GM18498 (cell line): ENCODE measurements around the gene GPSM1.
"Not testable (repeated sequence)": the region's sequence is repeated elsewhere in the genome, so short reads cannot be mapped to it uniquely, and the experiment has no call there.

Source experiments
- ATAC-seq: cut with Tn5 transposase; IDR thresholded peaks from one replicate; pipeline ENCODE4 v1.9.1; 2021; ENCODE audit warnings: mild to moderate bottlenecking, moderate library complexity; ENCODE audit not compliant: unreplicated experiment

GPSM1 gene

DNA sequence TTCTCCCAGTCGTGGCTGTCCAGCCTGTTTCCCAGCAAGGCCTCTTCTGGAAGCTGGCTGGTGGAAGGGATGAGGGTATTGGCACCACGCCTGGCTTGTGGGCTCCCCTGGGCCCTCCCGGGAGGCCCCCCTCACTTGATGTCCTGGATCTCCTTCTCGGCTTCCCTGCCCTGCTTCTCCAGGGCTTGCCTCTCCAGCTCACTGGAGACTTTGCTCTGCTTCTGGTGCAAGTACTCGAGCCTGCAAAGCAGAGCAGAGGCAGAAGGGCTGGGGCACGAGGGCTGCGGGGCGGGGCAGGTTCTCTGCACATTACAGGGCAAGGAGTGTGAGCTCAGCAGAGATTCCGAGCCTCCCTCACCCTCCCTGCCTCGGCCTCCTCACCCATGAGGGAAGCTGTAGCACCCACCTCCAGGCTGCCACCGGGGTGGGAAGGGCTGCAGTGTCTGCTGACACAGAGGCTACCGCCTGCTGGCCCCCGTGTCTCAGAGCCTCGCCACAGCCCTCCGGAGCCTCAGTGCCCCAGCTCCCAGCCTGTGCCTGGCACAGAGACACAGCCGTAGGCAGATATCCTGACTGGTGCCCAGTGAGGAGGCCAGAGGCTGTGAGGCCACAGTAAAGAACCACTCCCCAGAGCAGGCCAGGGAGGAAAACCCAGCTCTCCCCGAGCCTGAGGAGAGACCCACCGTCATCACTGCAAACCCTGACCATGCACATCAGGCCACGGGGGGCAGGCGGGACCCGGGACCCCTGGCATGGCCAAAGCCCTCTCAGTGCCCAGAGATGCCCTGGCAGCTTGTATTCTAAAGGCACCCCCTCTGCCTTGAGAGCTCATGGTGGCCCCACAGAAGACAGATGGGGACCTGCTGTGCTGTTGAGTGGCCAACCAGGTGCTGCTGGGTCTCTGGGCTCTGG lies 65.5 kb downstream of the GPSM1 start:
- ATAC-seq = no peak

DNA sequence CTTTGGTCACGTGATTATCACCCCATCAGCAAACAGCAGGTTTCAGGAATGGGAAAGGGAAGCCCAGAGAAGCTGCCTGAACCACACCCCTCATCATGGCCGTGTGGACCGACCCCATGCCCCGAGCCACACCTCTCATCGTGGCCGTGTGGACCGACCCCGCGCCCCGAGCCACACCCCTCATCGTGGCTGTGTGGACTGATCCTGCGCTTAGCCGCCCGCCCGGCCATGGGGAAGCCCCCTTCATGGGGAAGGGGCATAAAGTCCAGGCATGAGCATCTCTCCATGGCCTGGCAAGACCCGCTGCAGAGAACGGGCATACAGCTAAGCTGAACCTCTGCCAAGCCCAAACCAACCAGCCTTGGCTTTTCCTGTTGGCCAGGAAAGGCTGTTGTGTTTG lies 66.2 kb downstream of the GPSM1 start:
- no peak for ATAC-seq

DNA sequence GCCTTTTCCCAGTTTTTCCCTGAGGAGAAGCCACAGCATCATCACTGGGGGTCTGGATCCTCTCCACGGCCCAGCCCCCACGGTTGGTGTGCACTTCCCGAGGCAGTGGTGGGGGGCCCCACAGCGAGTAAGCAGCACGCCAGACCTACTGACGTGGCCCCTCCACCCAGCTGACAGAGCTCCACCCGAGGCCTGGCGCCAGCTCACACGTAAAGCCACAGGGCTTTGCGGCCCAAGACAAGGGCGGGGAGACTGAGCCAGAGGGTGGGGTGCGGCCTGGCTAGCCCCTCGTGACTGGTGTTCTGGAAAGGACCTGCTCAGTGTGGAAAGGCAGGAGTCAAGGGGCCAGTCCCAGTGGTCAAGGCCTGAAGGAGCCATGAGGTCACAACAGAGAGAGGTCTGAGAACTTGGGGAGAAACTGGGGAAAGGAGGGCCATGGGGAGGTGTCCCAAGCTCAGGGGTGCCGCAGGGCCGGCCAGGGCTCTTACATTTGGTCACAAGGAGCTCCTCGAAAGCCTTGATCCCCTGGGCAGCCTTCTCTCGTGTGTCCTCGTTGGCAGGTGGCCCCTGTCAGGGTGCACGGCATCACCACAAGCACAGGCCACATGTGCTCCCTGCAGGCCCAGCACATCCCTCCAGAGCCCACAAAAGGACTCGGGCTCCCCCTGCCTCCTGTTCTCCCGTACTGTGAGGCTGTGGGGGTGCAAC lies 67.1 kb downstream of the GPSM1 start:
- ATAC-seq = no peak

GRCh38 chr9:136395020-136395340 lies 67.6 kb downstream of the GPSM1 start:
- no peak for ATAC-seq

- no peak for ATAC-seq
Observed at GRCh38 chr9:136395345-136396218, 68.2 kb downstream of the GPSM1 start.

DNA sequence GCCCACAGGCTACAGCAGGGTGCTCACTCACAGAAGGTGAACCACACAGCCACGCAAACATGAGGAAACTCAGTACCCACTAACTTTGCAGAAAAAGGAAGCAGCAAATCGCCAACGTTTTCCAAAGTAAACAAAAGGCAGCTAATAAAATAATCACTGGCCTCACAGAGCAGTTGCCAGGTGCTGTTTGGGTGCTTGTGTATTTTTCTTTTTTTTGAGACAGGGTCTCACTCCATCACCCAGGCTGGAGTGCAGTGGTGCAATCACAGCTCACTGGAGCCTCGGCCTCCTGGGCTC lies 68.8 kb downstream of the GPSM1 start:
- no peak for ATAC-seq

GRCh38 chr9:136397643-136398042 lies 70.3 kb downstream of the GPSM1 start:
- ATAC-seq = no peak

DNA sequence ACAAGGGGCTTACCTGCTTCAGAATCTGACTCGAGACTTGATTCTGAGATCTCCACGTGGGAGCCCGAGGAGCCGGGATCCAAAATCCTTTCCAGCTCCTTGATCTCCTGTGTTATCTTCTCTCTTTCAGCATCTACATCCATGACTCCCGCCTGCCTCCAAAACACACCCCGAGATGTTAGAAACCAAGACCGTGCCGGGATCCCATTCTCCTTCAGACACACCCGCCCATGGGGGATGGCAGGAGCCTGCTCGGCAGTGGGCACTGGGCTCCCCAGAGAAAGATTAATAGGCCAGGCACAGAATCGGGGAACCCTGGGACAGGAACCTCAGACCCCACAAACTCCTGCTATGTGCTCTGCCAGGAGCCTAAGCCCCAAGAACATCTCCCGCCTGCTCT lies 70.9 kb downstream of the GPSM1 start:
- no peak for ATAC-seq

DNA sequence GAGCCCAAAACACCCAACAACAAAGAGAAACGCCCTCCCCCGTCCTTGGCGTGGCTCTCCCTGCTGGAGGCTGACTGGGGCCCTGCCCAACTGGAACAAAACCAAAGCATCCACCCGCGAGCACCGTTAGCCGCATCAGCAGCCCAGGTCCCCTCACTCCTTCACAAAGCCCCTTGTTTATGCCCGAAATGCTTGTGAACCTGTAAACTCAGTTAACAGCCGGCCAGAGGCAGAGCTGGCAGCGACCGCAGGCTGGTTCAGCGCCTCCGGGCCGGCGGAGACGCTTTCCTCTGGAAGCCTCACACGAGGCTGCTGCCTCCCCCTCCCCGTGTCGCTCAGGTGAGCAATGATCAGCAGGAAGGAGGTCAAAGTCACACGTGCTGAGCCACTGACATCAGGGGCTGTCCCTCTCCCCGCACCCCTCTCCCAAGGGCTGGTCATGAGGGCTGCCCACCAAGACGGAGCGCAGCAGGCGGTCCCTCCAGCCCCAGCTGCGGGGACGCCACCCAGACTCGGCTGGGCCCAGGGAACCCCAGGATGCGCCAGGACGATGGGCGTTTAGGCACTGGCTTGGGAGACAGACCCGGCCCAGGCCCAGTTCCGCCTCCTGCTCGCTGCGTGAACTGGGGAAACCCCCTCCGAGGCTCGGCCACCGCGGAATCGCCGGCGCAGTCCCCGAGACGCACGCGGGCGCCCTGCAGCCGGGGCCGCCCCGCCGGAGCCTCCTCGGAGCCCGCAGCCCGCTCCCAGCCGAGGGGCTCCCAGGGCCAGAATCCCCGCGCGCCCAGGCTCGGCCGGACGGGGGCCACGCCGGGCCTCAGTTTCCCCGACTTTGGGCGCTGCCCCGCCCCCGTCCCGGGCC lies 72.1 kb downstream of the GPSM1 start:
- peak; percentile 37 for ATAC-seq

GRCh38 chr9:136400038-136400834 lies 72.9 kb downstream of the GPSM1 start, which contains the start of gene SNAPC4:
SNAPC4 (minus strand) TSS chr9:136400170; CDS start chr9:136398428, 1,742 bp downstream.
- ATAC-seq = peak; percentile 70

GRCh38 chr9:136401173-136401922 lies 74.0 kb downstream of the GPSM1 start:
- ATAC-seq = no peak

DNA sequence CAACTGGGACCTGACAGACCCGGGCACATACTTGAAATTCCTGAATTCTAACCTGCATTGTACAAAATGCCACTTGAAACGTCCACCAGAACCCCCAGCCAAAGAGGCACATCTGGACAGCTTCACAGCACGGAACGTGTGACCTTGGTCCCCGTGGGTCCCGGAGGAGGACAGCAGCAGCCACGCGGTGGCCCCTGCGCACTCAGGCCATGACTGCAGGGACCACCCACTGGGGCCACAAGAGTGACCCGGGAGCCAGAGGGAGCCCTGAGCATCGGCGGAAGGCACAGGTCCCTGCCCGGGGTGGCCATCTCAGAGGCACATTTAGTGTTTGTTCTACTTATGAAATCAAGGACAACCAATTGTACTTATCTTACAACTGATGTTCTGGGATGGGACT lies 74.7 kb downstream of the GPSM1 start:
- ATAC-seq = no peak

- ATAC-seq = no peak
Observed at GRCh38 chr9:136403538-136403914, 76.2 kb downstream of the GPSM1 start.

GRCh38 chr9:136403915-136404800 lies 76.8 kb downstream of the GPSM1 start:
- no peak for ATAC-seq

DNA sequence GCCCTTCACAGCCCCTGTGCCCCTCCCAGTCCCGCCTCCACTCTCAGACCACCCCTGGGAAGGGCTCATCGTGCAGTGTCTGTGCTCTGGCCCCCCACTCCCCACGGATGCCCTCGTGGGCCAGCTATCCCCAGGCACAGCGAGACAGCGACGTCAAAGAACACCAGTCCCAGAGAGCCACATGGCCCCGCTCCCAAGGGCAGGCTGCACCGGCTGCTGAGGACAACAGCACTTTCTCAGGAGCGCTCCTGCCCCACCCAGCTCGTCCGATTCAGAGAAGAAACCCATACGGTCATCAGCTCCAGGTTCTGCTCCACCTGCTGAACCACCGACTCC lies 77.4 kb downstream of the GPSM1 start:
- ATAC-seq = no peak

- ATAC-seq = no peak
Observed at GRCh38 chr9:136405481-136405880, 78.1 kb downstream of the GPSM1 start.

DNA sequence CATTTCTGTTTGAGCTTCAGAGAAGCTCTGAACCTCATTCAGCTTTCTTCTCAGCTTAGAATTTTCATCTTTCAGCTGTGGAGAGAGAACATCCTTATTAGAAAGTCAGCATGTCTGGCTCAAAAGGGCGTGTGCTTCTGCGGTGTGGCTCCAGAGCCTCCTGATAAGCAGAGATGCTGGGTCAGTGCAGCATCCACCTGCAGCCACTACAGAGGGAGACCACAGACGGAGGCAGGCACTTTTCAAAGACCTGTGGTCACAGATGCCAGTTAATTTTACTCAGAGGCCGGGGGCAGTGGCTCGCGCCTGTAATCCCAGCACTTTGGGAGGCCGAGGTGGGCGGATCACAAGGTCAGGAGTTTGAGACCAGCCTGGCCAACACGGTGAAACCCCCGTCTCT lies 78.6 kb downstream of the GPSM1 start:
- not testable (repeated sequence) for ATAC-seq

- ATAC-seq = not testable (repeated sequence)
Observed at GRCh38 chr9:136407061-136407460, 79.7 kb downstream of the GPSM1 start.
